ENCODE measurements around the gene TWIST2.

DNA sequence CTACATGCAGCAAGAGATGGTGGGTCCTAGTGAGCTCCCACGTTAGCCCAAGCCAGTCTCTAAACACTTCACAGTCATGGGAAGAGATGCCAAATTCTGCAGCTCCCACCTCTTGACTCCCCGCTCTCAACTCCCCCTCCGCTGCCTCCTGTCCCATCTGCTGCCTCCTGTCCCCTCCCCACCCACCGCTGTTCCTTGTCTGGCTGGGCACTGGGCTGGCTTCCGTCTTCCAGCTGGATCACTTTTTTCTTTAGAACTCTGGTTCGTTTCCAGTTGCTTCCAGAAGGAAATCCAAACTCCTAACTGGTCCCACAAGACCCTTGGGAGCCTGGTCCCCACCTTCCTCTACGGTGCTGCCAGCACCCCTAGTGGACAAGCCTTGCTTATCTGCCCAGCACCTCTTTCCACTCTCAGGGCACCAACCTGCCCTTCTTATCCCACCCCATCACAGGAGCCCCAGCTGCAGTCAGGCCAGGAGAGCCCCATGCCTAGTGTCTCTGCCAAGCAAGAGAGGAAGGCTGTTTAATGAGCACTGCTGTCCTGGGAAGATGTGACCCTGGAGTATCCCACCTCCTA, 12.1 kb upstream of the TWIST2 start:
- TF ChIP-seq EZH2 (IDR thresholded peaks at IDR 0.05) (no peak), POLR2AphosphoS5 (IDR thresholded peaks at IDR 0.05; ENCODE audit: borderline replicate concordance, low read depth, low read length) (no peak), FOXP2 (optimal IDR thresholded peaks at IDR 0.05; ENCODE audit: control extremely low read depth, extremely low read length, insufficient read depth) (no peak)
